H9 (cell line): ENCODE data around the gene DLGAP4. TPM values are rescaled to one million over a fixed set of nuclear protein-coding genes. Genes with fewer than 3 reads are reported as not detected.

Experiments
- DNase-seq: peaks from one replicate; pipeline ENCODE4 v3.0.0-alpha.2; 2017
- H2AFZ ChIP-seq: one replicate; pipeline ENCODE4 v1.6.1; 2013; ENCODE audit warnings: mild to moderate bottlenecking, low read length, control low read depth, moderate library complexity
- H2AK5ac ChIP-seq: 2 replicates; pipeline ENCODE4 v1.6.1; 2013; ENCODE audit warnings: low read length, control low read depth, mixed read lengths; ENCODE audit not compliant: insufficient read length
- H2BK120ac ChIP-seq: one replicate; pipeline ENCODE4 v1.6.1; 2013; ENCODE audit warnings: low read depth, mild to moderate bottlenecking, low read length, control low read depth, inconsistent platforms; ENCODE audit not compliant: poor library complexity, severe bottlenecking
- H2BK12ac ChIP-seq: 2 replicates; pipeline ENCODE4 v1.6.1; 2013; ENCODE audit warnings: low read length, control low read depth, mixed read lengths, low read depth; ENCODE audit not compliant: insufficient read length
- H2BK15ac ChIP-seq: 2 replicates; pipeline ENCODE4 v1.6.1; 2013; ENCODE audit warnings: low read depth, low read length, control low read depth
- H2BK20ac ChIP-seq: one replicate; pipeline ENCODE4 v1.6.1; 2013; ENCODE audit warnings: low read depth, mild to moderate bottlenecking, low read length, control low read depth, inconsistent platforms; ENCODE audit not compliant: poor library complexity, severe bottlenecking
- H2BK5ac ChIP-seq: 2 replicates; pipeline ENCODE4 v1.6.1; 2013; ENCODE audit warnings: low read length, control low read depth, mixed read lengths; ENCODE audit not compliant: insufficient read length
- H3K14ac ChIP-seq: 2 replicates; pipeline ENCODE4 v1.6.1; 2013; ENCODE audit warnings: low read length, control low read depth; ENCODE audit not compliant: insufficient read depth
- H3K18ac ChIP-seq: 2 replicates; pipeline ENCODE4 v1.6.1; 2013; ENCODE audit warnings: low read depth, mild to moderate bottlenecking, mixed read lengths, low read length, control low read depth; ENCODE audit not compliant: insufficient read length
- H3K23ac ChIP-seq: 2 replicates; pipeline ENCODE4 v1.6.1; 2013; ENCODE audit warnings: low read length, control low read depth, mixed read lengths, low read depth; ENCODE audit not compliant: insufficient read length
- H3K23me2 ChIP-seq: 2 replicates; pipeline ENCODE4 v1.6.1; 2013; ENCODE audit warnings: low read depth, mild to moderate bottlenecking, mixed read lengths, low read length, control low read depth; ENCODE audit not compliant: insufficient read length, poor library complexity, severe bottlenecking
- H3K27ac ChIP-seq: 2 replicates; pipeline ENCODE4 v1.5.1; 2013; ENCODE audit warnings: low read length, control low read depth, mixed read lengths, low read depth; ENCODE audit not compliant: insufficient read length
- H3K27me3 ChIP-seq: 2 replicates; pipeline ENCODE4 v1.6.1; 2013; ENCODE audit warnings: low read length, control low read depth, inconsistent platforms; ENCODE audit not compliant: insufficient read depth
- H3K4ac ChIP-seq: 2 replicates; pipeline ENCODE4 v1.6.1; 2013; ENCODE audit warnings: low read depth, mild to moderate bottlenecking, control low read depth, inconsistent platforms, low read length, moderate library complexity
- H3K4me1 ChIP-seq: 2 replicates; pipeline ENCODE4 v1.6.1; 2013; ENCODE audit warnings: low read length, control low read depth, inconsistent platforms; ENCODE audit not compliant: insufficient read depth
- H3K4me2 ChIP-seq: 2 replicates; pipeline ENCODE4 v1.6.1; 2013; ENCODE audit warnings: low read length, control low read depth, mixed read lengths; ENCODE audit not compliant: insufficient read length, insufficient read depth
- H3K56ac ChIP-seq: 2 replicates; pipeline ENCODE4 v1.6.1; 2013; ENCODE audit warnings: low read depth, mild to moderate bottlenecking, mixed read lengths, low read length, control low read depth; ENCODE audit not compliant: insufficient read length
- H3K79me1 ChIP-seq: 2 replicates; pipeline ENCODE4 v1.6.1; 2013; ENCODE audit warnings: low read depth, mild to moderate bottlenecking, moderate library complexity, low read length, control low read depth, inconsistent platforms; ENCODE audit not compliant: insufficient read depth, poor library complexity, severe bottlenecking
- H3K79me2 ChIP-seq: 2 replicates; pipeline ENCODE4 v1.6.1; 2013; ENCODE audit warnings: low read length, control low read depth, inconsistent platforms; ENCODE audit not compliant: insufficient read depth
- H3K9ac ChIP-seq: 2 replicates; pipeline ENCODE4 v1.6.1; 2013; ENCODE audit warnings: low read length, control low read depth, mixed read lengths; ENCODE audit not compliant: insufficient read length; ENCODE audit errors: extremely low read depth
- H3K9me3 ChIP-seq: one replicate; pipeline ENCODE4 v1.6.1; 2013; ENCODE audit warnings: low read depth, low read length, inconsistent platforms; ENCODE audit not compliant: control insufficient read depth
- H3T11ph ChIP-seq: one replicate; pipeline ENCODE4 v1.6.1; 2013; ENCODE audit warnings: mild to moderate bottlenecking, low read length, control low read depth, inconsistent platforms
- H4K20me1 ChIP-seq: one replicate; pipeline ENCODE4 v1.6.1; 2013; ENCODE audit not compliant: control insufficient read depth, insufficient read length, insufficient read depth
- H4K5ac ChIP-seq: 2 replicates; pipeline ENCODE4 v1.6.1; 2013; ENCODE audit warnings: low read depth, mild to moderate bottlenecking, mixed read lengths, low read length, control low read depth; ENCODE audit not compliant: insufficient read length
- H4K8ac ChIP-seq: replicated peaks from 2 replicates; pipeline ENCODE4 v1.6.1; 2013; ENCODE audit warnings: low read length, control low read depth, mixed read lengths, low read depth; ENCODE audit not compliant: insufficient read length
- H4K91ac ChIP-seq: 2 replicates; pipeline ENCODE4 v1.6.1; 2013; ENCODE audit warnings: low read depth, mild to moderate bottlenecking, moderate library complexity, mixed read lengths, low read length, control low read depth; ENCODE audit not compliant: insufficient read length
- H3K27ac Mint-ChIP-seq, 3 experiments: 2 replicates in 2 of 3; 3 replicates in 1 of 3; pipeline ENCODE4 v1.8.0; 2020 to 2021; ENCODE audit warnings: mixed read lengths in 3 of 3, mild to moderate bottlenecking in 1 of 3, moderate library complexity in 1 of 3
- H3K27me3 Mint-ChIP-seq: 2 replicates; pipeline ENCODE4 v1.8.0; 2021; ENCODE audit warnings: low read depth, mild to moderate bottlenecking, moderate library complexity, mixed read lengths
- H3K36me3 Mint-ChIP-seq, 3 experiments: 2 replicates in 2 of 3; 3 replicates in 1 of 3; pipeline ENCODE4 v1.8.0; 2020 to 2021; ENCODE audit warnings: low read depth in 3 of 3, mixed read lengths in 3 of 3; ENCODE audit not compliant: insufficient read depth in 1 of 3
- H3K4me1 Mint-ChIP-seq, 2 experiments: 2 replicates each; pipeline ENCODE4 v1.8.0; 2020; ENCODE audit warnings: mixed read lengths in 2 of 2
- H3K4me3 Mint-ChIP-seq, 2 experiments: 2 replicates in 1 of 2; 3 replicates in 1 of 2; pipeline ENCODE4 v1.8.0; 2020 to 2021; ENCODE audit warnings: mild to moderate bottlenecking in 2 of 2, mixed read lengths in 2 of 2, moderate library complexity in 1 of 2
- H3K9me3 Mint-ChIP-seq, 2 experiments: 2 replicates in 1 of 2; 3 replicates in 1 of 2; pipeline ENCODE4 v1.8.0; 2020; ENCODE audit warnings: mild to moderate bottlenecking in 2 of 2, mixed read lengths in 2 of 2, moderate library complexity in 1 of 2
- WGBS: extraction: QIAGEN DNeasy Blood & Tissue Kit; methylation state at CpG from one replicate; pipeline ENCODE4 v1.1.7; 2013; ENCODE audit warnings: missing lambda C conversion rate, low lambda C conversion rate, mixed read lengths; ENCODE audit not compliant: insufficient read length; ENCODE audit errors: extremely low coverage; 5-methylcytosine and 5-hydroxymethylcytosine counted together
- total RNA-seq: library from RNA; stranded (reverse); gene quantifications from 2 replicates; pipeline ENCODE4 v1.2.1, GENCODE V29; 2021
- TF ChIP-seq, protein P1 (sequence below): fragments of 200-600 bp; sonication (generic); conservative IDR thresholded peaks from 3 replicates; pipeline ENCODE4 v1.8.0; 2021; ENCODE audit warnings: antibody characterized with exemption, mild to moderate bottlenecking

Gene DLGAP4
- total RNA-seq, 1 experiment from 2014 or later, result 48.0 TPM

DNA sequence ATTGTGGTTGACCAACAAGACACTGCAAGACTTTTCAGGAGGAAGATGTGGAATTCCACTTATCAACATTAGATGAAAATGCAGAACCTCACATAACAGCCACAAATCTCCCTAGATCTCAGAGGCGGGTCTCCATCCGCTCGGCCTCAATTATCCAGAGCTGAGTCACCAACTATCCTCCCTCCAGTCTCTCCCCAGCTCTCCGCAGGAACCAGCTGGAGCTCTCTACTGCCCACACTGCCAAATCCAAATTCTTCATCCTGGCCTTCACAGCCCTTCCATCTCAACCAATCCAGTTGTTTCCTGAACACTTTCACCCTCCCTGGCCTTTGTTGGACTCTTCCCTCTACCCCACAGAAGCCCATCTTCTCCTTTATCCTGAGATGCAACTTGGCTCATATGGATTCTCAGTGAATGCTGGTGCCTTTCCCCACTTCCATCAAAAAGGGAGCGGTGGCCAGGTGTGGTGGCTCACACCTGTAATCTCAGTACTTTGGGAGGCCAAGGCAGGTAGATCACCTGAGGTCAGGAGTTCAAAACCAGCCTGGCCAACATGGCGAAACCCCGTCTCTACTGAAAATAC, 263.8 kb downstream of the DLGAP4 start:
- Histone ChIP-seq H2BK20ac (no peak overlapping the region), H2AK5ac (no peak overlapping the region), H3T11ph (no peak overlapping the region), H3K79me2 (no peaks in the 10 kb centered on the region; the same call in 1 of the 2 replicates), H2AFZ (no peak overlapping the region), H2BK12ac (no peak overlapping the region), H3K4me1 (peaks cover 8% of the 10 kb centered on the region), H4K8ac (no peak overlapping the region), H3K18ac (no peak overlapping the region), H3K27ac (no peak overlapping the region), H3K23me2 (peaks cover 28% of the 10 kb centered on the region), H3K14ac (no peak overlapping the region), H3K4me2 (no peak overlapping the region), H3K9ac (no peak overlapping the region), H2BK5ac (no peak overlapping the region), H3K9me3 (no peaks in the 10 kb centered on the region), H3K79me1 (no peaks in the 10 kb centered on the region), H3K23ac (no peak overlapping the region), H4K91ac (no peak overlapping the region), H3K27me3 (no peaks in the 10 kb centered on the region), H2BK15ac (no peak overlapping the region), H2BK120ac (no peak overlapping the region), H3K4ac (no peak overlapping the region), H4K20me1 (no peaks in the 10 kb centered on the region), H4K5ac (no peak overlapping the region), H3K56ac (no peak overlapping the region)
- Mint-ChIP-seq H3K4me3 (peak overlapping the region in 1 of 2 experiments; percentile 3; a peak in 4 of 5 replicates), H3K4me1 (peaks cover 40 to 42% of the 10 kb centered on the region in 2 experiments), H3K36me3 (peaks cover 8 to 18% (median 13%) of the 10 kb centered on the region in 3 experiments), H3K27ac (peak overlapping the region; percentile 27 to 75 (median 56); a peak in 3 of 7 replicates), H3K9me3 (peaks cover 4 to 5% of the 10 kb centered on the region in 2 experiments), H3K27me3 (no peaks in the 10 kb centered on the region)
- peak; percentile 44 for DNase-seq
- TF ChIP-seq, protein P1, sequence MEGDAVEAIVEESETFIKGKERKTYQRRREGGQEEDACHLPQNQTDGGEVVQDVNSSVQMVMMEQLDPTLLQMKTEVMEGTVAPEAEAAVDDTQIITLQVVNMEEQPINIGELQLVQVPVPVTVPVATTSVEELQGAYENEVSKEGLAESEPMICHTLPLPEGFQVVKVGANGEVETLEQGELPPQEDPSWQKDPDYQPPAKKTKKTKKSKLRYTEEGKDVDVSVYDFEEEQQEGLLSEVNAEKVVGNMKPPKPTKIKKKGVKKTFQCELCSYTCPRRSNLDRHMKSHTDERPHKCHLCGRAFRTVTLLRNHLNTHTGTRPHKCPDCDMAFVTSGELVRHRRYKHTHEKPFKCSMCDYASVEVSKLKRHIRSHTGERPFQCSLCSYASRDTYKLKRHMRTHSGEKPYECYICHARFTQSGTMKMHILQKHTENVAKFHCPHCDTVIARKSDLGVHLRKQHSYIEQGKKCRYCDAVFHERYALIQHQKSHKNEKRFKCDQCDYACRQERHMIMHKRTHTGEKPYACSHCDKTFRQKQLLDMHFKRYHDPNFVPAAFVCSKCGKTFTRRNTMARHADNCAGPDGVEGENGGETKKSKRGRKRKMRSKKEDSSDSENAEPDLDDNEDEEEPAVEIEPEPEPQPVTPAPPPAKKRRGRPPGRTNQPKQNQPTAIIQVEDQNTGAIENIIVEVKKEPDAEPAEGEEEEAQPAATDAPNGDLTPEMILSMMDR, result no peak
- WGBS, result no CpG with 5 or more reads among the region's 7 CpGs
